Pancreas (tissue), 10 donors: ENCODE data around the gene PXMP4. TPM values are rescaled to one million over a fixed set of nuclear protein-coding genes. Genes with fewer than 3 reads are reported as not detected.
A peak's percentile ranks its signal among the peaks of the same experiment; 100 is the strongest.

Source experiments
- ATAC-seq, 4 donors: fragments of 200-7000 bp; cut with Tn5 transposase; one replicate each; pipeline versions ENCODE4 v1.8.0 to v1.9.1; 2020; ENCODE audit warnings: mild to moderate bottlenecking in 4 of 4, moderate library complexity in 4 of 4
- DNase-seq, 6 donors: peaks; one replicate each; pipeline ENCODE4 v3.0.0-alpha.2; 2020
- FAIRE-seq: peaks from 2 replicates; lab custom pipeline; 2012; peaks lifted over from hg19 to GRCh38; lab: Jason Lieb, UNC
- H3K27ac ChIP-seq, 4 donors: fragments of 200-600 bp; sonication (generic); 1 replicate in 3 of 4; 2 replicates in 1 of 4; pipeline versions ENCODE4 v1.5.0 to v1.8.0; 2020
- H3K27me3 ChIP-seq, 4 donors: fragments of 200-600 bp; one replicate each; pipeline ENCODE4 v1.8.0; 2021
- H3K36me3 ChIP-seq, 3 donors: fragments of 200-600 bp; sonication (generic) in 1 of 3; one replicate each; pipeline versions ENCODE4 v1.5.0 to v1.8.0; 2020 to 2021
- H3K4me1 ChIP-seq, 3 donors: fragments of 200-600 bp; one replicate each; pipeline ENCODE4 v1.8.0; 2021
- H3K4me3 ChIP-seq, 4 donors: fragments of 200-600 bp; sonication (generic) in 2 of 4; one replicate each; pipeline versions ENCODE4 v1.5.0 to v1.8.0; 2020 to 2021
- H3K9me3 ChIP-seq, 4 donors: fragments of 200-600 bp; one replicate each; pipeline ENCODE4 v1.8.0; 2021
- WGBS, 2 donors: extraction: QIAGEN DNeasy Blood & Tissue Kit; methylation state at CpG; one replicate each; pipeline ENCODE4 v1.1.7; 2013; 5-methylcytosine and 5-hydroxymethylcytosine counted together
- intact Hi-C, 3 donors: fragments of 100-400 bp; cut with DNase I; formaldehyde crosslinking; loops; one replicate each; pipeline versions ENCODE4 v1.11.1 to v1.14.2; 2022
- polyA plus RNA-seq, 2 donors: library from polyadenylated mRNA; stranded (reverse); fragments of 200-250 nt; gene quantifications; one replicate each; pipeline ENCODE4 v1.2.3, GENCODE V29; 2013
- total RNA-seq, 6 donors: library from RNA; stranded (reverse); fragmentation: NEBNext Ultra II Directional in 4 of 6; extraction: Animal tissue kit (Norgen Biotek cat#: 25700) in 4 of 6; gene quantifications; one replicate each; pipeline versions ENCODE4 v1.2.1 to v1.2.4, GENCODE V29; 2021 to 2023
- TF ChIP-seq, protein P1 (sequence below), 4 donors: fragments of 200-600 bp; sonication (generic) in 3 of 4; IDR thresholded peaks; one replicate each; pipeline versions ENCODE4 v1.5.0 to v1.8.0; 2021; ENCODE audit warnings: antibody characterized with exemption in 4 of 4
- donor health status: healthy with polysubstance abuse.
- donor health status: DM: no; HTN: no; CAD: no; lungs with moderate emphysema.
- donor health status: DM: no; HTN: no; CAD: no.
- donor health status: control.
- donor health status: control.
- donor health status: Bipolar disorder and iron deficiency.
- donor health status: DM: yes; HTN: yes; CAD: no.
- donor health status: DM: no; HTN: no; CAD: no.
- donor health status: DM: no; HTN: no; CAD: no.
- donor health status: DM: yes; HTN: yes; CAD: no.

The PXMP4 gene
- total and polyA plus RNA-seq, 8 donors = 2.1 to 8.2 (median 5.4) TPM

- DNase-seq = no peak
- TF ChIP-seq, protein P1, sequence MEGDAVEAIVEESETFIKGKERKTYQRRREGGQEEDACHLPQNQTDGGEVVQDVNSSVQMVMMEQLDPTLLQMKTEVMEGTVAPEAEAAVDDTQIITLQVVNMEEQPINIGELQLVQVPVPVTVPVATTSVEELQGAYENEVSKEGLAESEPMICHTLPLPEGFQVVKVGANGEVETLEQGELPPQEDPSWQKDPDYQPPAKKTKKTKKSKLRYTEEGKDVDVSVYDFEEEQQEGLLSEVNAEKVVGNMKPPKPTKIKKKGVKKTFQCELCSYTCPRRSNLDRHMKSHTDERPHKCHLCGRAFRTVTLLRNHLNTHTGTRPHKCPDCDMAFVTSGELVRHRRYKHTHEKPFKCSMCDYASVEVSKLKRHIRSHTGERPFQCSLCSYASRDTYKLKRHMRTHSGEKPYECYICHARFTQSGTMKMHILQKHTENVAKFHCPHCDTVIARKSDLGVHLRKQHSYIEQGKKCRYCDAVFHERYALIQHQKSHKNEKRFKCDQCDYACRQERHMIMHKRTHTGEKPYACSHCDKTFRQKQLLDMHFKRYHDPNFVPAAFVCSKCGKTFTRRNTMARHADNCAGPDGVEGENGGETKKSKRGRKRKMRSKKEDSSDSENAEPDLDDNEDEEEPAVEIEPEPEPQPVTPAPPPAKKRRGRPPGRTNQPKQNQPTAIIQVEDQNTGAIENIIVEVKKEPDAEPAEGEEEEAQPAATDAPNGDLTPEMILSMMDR (IDR thresholded peaks at IDR 0.05) = no peak
- H3K9me3 ChIP-seq = no peaks in the 10 kb centered on the region
- H3K4me1 ChIP-seq = no peaks in the 10 kb centered on the region
- intact Hi-C loops = no loop called here
- no peaks in the 10 kb centered on the region for H3K27me3 ChIP-seq
- no peaks in the 10 kb centered on the region for H3K36me3 ChIP-seq
- FAIRE-seq = no peak
- H3K4me3 ChIP-seq = no peak overlapping the region
- H3K27ac ChIP-seq = no peak overlapping the region
- no peak for ATAC-seq
- 89 to 90% methylated on average over 5 of the region's 5 CpGs for WGBS, 2 donors
Measured at GRCh38 chr20:33753763-33754162, 33.7 kb upstream of the PXMP4 start.

DNA sequence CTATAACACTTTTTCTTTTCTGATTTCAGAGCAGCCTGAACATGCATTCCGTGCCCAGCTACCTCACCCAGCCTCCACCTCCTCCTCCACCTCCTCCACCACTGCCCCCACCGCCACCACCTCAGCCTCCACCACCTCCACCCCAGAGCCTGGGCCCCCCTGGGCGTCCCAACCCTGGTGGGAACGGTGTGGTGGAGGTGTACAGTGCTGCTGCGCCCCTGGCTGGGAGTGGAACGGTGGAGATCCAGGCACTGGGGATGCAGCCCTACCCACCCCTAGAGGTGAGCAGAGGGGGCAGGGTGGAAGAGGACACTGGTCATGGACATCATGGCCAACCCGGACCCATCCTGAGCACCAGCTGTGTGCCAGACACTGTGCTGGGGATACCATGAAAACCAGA is 33.0 kb upstream of the PXMP4 start:
- Histone ChIP-seq H3K27me3 (no peaks in the 10 kb centered on the region), H3K36me3 (no peaks in the 10 kb centered on the region), H3K4me1 (no peaks in the 10 kb centered on the region), H3K9me3 (no peaks in the 10 kb centered on the region), H3K4me3 (no peak overlapping the region), H3K27ac (no peak overlapping the region)
- FAIRE-seq (no peak), DNase-seq (peak in 1 of 6 donors; percentile 56), ATAC-seq (no peak)
- TF ChIP-seq, protein P1 (IDR thresholded peaks at IDR 0.05) = no peak
- 96 to 99% methylated on average over 7 of the region's 7 CpGs for WGBS, 2 donors
- intact Hi-C loops = no loop called here

- TF ChIP-seq, protein P1 (IDR thresholded peaks at IDR 0.05) = no peak
- WGBS, 2 donors = 92 to 96% methylated on average over 4 of the region's 4 CpGs
- Histone ChIP-seq H3K9me3 (no peaks in the 10 kb centered on the region), H3K27ac (no peak overlapping the region), H3K4me1 (no peaks in the 10 kb centered on the region), H3K27me3 (no peaks in the 10 kb centered on the region), H3K4me3 (no peak overlapping the region), H3K36me3 (no peaks in the 10 kb centered on the region)
- ATAC-seq (no peak), FAIRE-seq (no peak), DNase-seq (no peak)
- intact Hi-C loops = no loop called here
Measured at GRCh38 chr20:33751775-33752174, 31.7 kb upstream of the PXMP4 start.

DNA sequence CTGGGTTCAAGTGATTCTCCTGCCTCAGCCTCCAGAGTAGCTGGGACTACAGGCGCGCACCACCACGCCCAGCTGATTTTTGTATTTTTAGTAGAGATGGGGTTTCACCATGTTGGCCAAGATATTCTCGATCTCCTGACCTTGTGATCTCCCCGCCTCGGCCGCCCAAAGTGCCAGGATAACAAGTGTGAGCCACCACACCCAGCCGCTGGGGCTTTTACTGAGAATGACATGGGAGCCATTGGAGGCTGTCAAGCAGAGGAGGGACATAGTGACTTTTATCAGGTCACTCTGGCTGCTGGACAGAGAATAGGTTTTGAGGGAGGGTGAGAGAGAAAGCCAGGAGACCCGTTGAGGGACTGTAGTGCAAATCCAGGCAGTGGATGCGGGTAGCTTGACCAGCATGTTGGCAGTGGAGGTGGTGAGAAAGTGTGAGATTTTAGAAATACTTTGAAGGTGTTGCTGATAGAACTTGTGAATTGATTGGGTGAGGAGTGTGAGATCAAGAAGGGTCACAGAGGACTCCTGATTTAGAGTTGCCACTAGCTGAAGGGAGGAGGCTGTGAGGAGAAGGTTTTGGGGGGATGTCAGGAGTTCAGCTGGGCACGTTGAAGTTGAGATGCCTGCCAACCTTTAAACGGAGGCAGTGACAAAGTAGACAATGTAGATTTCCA is 26.4 kb upstream of the PXMP4 start:
- no peaks in the 10 kb centered on the region for H3K9me3 ChIP-seq
- no peaks in the 10 kb centered on the region for H3K4me1 ChIP-seq
- H3K27ac ChIP-seq = no peak overlapping the region
- no peaks in the 10 kb centered on the region for H3K27me3 ChIP-seq
- no peak for ATAC-seq
- WGBS, 2 donors = 90 to 93% methylated on average over 12 of the region's 12 CpGs
- no peak for DNase-seq
- H3K4me3 ChIP-seq = no peak overlapping the region
- no peak for FAIRE-seq
- no peaks in the 10 kb centered on the region for H3K36me3 ChIP-seq
- intact Hi-C loops = no loop called here
- TF ChIP-seq, protein P1 (IDR thresholded peaks at IDR 0.05) = no peak

DNA sequence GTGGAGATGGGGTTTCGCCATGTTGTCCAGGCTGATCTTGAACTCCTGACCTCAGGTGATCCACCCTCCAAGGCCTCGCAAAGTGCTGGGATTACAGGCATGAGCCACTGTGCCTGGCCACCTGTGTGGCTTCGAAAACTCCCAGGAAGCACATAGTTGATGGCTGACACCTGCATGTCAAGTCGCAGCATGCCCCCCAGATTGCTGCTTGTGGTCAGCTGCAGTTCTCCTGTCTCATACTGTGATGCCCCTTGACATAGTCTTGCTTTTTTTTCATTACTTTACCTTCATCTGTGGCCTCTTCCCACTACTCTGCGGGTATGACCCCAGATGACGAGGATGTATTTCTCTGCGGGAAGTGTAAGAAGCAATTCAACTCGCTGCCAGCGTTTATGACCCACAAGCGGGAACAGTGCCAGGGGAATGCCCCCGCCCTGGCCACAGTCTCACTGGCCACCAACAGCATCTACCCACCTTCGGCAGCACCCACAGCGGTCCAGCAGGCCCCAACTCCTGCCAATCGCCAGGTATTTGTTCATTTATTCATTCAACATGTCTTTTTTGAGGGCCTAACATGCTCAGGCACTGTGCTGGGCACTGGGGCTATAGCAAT is 24.8 kb upstream of the PXMP4 start:
- H3K27ac ChIP-seq = no peak overlapping the region
- TF ChIP-seq, protein P1 (IDR thresholded peaks at IDR 0.05) = no peak
- H3K4me1 ChIP-seq = no peaks in the 10 kb centered on the region
- WGBS, 2 donors = 91 to 92% methylated on average over 14 of the region's 14 CpGs
- DNase-seq (no peak), FAIRE-seq (no peak), ATAC-seq (no peak)
- intact Hi-C loops = no loop called here
- no peaks in the 10 kb centered on the region for H3K27me3 ChIP-seq
- no peaks in the 10 kb centered on the region for H3K36me3 ChIP-seq
- no peak overlapping the region for H3K4me3 ChIP-seq
- H3K9me3 ChIP-seq = no peaks in the 10 kb centered on the region
